Fibroblast of skin of right biceps (primary cell): Measurements from ENCODE around the gene CPNE1.
"Not testable (repeated sequence)": the region's sequence is repeated elsewhere in the genome, so short reads cannot be mapped to it uniquely, and the experiment has no call there.

Source experiments
- DNase-seq: peaks from one replicate; pipeline ENCODE4 v3.0.0-alpha.2; 2013

The CPNE1 gene

DNA sequence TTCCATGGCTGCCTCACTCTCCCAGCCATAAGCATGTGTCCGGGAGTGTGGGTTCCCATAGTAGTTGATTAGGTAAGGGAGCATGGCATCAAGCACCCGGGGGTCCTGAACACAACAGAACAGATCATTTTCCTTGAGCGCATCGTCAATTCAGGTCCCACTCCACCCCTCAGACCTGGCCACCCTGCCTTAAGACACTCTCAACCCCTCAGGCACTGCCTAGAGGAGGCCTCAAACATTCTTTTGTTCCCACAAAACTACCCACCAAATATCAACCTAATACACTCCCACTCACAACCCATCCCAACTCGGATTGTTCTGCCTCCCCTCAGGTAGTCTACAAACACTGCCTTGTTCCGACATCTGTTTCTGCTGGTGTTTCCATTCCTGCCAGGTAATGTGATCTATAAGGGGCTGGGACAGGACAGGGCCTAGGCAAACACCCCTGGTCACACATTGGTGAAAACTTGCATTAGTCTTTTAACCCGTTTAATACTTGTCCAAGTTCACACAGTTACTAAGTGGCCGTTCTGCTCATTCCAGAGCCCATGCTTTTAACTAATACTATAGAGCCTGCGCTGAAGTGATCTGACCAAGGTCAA is 33.1 kb upstream of the CPNE1 start:
- DNase-seq = no peak

DNA sequence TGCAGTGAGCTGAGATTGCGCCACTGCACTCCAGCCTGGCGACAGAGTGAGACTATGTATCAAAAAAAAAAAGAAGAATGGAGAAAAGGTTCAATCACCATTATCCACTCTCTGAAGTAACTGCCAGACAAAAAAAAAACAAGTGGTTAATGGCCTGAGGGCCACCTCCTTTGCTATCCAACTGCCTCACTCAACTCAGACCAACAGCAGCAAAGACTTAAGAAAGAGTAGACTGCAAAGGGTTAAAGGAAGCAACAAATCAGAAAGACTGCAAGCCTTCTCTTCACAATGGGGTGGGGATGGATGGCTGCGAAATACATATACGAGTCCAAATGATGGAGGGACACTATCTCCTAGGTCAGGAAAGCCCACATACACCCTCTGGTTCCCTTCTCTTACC is 31.3 kb upstream of the CPNE1 start:
- DNase-seq = no peak

DNA sequence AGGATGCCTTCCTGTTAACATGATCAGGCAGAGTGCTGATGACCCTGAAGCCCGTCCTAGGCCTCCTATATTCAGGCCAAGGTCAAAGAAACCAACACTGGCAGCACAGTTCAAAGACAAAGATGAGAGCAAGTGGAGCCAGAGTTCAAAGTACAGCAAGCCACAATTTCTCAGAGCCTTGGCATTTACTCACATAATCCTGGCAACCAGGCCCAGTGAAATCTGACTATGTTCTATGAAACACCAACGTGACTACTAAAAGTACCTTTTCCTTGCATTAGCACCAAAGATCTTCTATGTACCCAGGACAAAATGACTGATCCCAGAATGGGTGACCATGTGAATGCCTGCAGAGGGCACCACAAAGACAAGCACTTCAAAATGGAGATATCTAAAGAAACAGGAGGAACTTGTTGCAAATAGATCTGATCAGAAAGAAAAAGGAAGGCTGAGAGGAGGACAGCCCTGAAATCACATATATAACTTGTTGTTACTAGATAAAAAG is 30.6 kb upstream of the CPNE1 start:
- DNase-seq = no peak

DNA sequence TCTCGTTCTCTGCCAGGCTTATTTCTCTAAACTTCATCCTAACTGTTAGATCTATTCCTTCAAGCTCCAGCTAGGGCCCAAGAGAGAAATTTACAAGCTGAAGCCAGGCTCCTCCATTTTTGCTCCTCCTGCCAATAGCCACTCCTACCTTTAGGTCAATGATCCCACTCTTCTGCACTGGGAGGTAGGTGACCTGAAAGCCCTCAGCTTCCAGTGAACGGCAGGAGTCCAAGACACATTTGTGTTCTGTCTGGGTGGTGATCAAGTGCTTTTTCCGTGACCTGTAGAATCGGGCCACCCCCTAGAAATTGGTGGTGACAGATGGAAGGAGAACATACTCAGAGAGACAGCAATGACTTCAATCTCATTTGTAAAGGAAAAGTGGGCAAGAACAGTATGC is 25.6 kb upstream of the CPNE1 start:
- DNase-seq = no peak

DNA sequence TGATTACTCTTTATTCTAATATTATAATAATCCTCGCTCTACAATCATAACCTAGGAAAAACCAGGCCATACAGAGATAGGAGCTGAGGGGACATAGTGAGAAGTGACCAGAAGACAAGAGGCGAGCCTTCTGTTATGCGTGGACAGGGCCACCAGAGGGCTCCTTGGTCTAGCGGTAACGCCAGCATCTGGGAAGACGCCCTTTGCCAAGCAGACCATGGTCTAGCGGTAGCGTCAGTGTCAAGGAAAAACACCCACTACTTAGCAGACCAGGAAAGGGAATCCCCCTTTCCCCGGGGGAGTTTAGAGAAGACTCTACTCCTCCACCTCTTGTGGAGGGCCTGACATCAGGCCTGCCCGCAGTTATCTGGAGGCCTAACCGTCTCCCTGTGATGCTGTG is 22.2 kb upstream of the CPNE1 start:
- DNase-seq = not testable (repeated sequence)

DNA sequence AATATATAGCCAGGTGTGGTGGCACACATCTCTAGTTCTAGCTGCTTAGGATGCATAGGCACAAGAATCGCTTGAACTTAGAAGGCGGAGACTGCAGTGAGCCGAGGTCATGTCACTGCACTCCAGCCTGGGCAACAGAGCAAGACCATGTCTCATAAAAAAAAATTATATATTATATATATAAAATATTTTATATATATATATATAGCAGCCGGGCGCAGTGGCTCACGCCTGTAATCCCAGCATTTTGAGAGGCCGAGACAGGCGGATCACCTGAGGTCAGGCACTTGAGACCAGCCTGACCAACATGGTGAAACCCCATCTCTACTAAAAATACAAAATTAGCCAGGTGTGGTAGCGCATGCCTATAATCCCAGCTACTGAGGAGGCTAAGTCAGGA is 20.7 kb upstream of the CPNE1 start:
- DNase-seq = not testable (repeated sequence)

DNA sequence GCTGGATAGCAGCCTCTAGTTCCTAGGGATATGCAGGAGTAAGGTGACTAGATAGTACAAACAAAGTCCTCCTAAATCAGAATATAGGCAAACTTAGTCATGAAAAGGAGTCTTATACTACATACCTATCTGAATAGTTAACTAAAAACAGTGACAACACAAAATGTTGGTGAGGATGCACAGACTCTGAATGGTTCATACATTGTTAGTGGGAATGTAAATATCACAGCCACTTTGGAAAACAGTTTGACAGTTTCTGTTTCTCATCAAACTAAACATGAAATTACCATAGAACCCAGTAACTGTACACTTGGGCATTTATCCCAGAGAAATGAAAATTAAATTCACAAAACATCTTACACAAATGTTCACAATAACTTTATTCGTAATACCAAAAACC is 17.3 kb upstream of the CPNE1 start:
- no peak for DNase-seq

DNA sequence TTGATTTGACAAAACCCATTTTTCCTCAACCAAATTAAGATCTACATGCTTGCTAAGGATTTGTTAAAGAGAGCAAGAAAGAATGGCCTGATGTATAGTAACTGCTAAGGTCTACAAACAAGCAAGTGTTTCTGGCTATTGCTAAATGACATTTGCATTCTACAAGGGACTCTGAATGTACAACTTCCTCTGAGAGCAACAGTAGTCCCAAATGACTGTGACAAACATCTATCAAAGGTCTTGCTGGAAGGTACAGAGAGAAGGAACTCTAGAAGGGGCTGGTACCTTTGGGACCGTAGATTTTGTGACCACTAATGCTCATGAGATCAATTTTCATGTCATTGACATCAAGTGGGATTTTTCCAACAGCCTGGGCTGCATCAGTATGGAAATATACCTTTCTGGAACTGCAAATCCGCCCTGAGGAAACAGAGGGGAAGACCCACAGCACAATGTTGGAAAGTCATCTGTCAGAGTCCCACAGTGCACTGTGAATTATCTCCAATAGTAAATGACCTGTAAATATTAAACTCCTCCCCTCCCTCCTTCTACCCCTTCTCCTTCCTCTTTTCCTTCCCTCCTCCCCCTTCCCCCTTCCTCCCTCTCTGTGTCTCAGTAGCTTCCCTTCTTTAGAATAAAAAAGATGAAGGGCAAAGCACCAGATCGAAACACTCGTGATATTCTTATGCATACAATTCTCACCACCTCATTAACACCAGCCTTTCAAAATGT is 15.9 kb upstream of the CPNE1 start:
- no peak for DNase-seq

DNA sequence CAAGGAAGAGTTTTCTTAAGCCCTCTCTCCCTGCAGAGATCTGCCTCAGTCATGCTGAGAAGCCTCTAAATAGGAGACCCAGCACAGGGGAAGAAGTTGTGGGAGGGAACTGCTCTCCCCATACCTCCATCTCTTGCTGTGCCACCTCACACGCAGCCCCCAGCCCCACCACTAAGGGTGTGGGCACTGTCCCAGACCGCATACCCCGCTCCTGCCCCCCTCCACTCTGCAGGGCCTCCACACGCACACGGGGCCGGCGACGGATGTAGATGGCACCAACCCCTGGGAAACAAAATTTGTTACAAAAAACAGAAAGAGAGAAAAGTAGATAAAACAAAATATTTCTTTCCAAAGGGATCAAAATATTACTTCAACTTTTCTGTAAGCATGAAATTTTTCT is 10.2 kb upstream of the CPNE1 start:
- DNase-seq = no peak

DNA sequence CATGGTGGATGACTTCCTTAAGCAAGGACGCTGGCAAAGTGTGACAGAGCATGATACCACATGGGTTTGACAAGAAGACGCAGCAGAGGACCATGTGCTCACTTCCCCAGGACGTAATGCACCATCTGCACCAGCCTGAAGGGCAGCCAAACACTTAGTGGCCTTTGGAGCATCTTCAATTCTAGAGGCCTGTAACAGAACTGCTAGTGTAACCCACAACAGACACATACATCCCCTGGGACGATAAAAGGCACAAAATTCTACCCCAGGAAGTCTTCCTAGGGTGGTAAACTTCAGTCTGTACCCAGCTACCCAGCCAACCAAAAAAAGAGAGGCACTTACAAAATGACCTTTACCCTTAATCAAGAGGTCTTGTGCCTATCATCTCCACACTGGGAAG is 9.2 kb upstream of the CPNE1 start:
- DNase-seq = no peak

DNA sequence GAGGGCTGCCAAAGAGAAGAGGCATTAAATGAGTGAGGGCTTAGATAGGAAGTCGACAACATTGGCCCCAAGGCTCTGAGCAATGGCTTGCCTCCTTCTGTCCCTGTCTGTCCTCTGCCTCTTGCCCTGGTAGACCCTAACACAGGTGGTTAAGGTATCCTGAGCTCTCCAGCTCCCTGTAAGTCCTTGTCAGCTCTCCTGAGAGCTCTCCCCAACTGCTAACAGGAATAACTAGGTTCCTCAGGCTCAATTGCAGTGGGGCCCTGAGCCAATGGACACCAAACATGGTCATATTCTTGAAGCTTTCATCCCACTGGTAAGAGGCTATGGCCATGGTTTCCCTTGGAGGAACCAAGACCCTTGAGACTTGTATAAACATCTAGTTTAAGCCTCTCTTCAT is 5.0 kb upstream of the CPNE1 start:
- no peak for DNase-seq

DNA sequence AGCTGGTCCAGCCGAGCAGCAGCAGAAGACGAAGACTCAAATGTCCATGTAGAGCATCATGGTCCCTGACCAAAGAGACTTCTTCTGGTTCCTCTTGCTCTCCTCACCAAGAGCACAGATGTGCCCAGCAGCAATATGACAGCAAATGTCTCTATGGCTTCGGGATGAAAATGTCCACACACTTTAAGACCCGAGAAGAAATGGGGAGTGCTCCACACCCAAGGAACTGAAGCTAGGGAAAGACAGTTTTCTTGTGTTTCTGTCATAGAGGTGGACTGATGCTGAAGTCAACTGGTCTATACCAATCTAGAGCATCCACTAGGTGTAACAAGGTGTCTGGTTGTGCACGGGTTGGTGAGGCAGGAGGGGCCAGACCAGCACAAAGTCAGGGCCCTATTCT is 4.5 kb upstream of the CPNE1 start:
- DNase-seq = no peak

DNA sequence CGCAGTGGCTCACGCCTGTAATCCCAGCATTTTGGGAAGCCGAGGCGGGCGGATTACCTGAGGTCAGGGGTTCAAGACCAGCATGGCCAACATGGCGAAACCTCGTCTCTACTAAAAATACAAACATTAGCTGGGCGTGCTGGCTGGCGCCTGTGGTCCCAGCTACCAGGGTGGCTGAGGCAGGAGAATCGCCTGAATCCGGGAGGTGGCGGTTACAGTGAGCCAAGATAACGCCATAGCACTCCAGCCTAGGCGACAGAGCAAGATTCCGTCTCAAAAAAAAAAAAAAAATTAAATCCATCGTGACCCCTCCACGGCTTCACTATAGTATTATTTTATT is 1.2 kb upstream of the CPNE1 start:
- DNase-seq = no peak

DNA sequence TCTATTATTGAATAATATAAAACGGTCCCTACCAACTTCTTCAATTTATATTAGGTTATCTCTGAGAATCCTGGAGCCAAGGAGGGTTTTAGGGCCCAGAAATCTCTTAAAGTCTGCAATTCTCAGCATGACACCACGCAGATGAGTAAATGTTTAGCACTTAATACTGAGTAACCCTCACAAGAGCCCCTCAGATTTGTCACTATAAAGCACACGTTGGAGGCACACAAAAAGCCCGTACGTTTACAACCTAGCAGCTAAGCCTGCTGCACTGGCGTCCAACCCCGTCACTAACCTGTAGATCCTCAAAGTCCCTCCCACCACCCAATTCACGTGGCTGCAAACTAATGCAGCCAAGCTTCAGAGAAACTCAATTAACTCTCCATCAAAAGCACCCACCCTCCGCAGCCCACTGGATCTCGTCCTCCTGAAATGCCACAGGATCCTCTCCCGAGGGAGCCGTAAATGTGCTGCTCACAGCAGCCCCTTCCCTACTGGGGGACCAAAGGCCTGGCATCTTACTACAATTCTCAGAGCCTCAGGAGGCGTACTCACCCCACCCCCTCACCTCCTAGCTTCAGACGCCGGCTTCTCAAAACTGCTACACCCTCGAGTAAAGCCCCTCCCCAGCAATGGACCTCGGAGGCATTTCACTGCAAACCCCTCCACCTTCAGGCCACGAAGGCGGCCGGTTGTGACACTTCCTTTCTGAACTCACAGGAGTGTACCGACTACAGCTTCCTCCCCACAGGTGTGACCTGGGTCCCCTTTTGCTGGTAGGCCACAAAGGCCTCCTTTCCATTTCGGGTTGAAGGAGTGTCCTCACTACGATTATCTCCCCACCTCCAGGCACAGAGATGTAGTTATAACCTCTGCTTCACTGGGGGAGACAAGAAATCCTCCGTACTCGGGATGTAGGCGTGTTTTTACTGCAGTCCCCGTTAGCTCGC is 909 bp downstream of the CPNE1 start:
- DNase-seq = peak; percentile 40

DNA sequence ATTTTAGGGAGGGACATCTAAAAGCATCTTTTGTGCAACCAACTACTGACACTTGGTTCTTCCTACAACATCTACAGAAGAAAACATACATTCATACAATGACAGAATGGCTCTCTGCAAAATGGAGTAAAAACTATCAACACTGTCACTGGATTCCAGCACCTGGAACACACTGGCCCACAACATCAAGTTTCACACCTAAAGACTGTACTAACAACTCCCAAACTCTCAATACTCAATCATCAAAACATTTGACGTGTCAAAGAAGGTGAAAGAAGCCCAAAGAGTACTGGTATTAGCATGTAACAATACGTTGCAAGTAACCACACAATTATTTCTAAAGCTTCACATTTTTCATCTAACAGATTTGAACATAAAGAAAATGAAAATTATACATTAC is 2.1 kb downstream of the CPNE1 start:
- no peak for DNase-seq

DNA sequence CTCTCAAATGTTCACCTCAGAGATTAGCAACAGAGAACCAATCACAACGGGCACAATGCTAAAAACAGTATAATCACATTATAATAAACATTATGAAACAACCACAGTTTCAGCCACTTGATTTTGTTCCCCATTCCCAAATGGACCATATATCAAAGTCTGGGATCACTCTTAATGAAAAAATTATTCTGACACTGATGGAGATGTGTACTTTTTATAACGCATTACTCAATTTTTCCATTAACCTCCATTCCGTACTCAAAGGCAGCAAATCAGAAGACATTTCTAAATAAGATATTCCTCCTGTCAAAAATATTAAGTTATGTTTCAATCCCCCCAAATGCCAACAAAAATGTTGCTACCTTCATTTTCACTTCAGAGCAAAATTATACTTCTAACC is 2.8 kb downstream of the CPNE1 start:
- no peak for DNase-seq

DNA sequence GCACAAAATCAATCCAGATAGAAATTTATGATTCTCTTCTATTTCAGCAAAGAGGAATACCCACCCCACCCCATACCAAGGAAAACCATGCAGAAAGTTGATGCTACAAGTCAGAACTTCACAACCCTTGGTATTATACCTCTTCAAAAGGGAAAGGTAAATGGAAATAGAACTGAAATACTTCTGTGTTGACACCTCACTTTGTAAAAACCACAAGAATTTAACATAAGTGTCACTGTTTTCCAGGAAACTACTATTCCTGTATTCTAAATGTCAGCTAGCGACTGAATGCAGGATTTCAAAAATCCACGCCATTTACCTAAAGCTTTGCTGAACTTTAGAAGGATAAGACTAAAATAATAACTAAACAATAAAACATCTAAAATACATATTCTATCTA is 3.6 kb downstream of the CPNE1 start:
- DNase-seq = peak; percentile 21

DNA sequence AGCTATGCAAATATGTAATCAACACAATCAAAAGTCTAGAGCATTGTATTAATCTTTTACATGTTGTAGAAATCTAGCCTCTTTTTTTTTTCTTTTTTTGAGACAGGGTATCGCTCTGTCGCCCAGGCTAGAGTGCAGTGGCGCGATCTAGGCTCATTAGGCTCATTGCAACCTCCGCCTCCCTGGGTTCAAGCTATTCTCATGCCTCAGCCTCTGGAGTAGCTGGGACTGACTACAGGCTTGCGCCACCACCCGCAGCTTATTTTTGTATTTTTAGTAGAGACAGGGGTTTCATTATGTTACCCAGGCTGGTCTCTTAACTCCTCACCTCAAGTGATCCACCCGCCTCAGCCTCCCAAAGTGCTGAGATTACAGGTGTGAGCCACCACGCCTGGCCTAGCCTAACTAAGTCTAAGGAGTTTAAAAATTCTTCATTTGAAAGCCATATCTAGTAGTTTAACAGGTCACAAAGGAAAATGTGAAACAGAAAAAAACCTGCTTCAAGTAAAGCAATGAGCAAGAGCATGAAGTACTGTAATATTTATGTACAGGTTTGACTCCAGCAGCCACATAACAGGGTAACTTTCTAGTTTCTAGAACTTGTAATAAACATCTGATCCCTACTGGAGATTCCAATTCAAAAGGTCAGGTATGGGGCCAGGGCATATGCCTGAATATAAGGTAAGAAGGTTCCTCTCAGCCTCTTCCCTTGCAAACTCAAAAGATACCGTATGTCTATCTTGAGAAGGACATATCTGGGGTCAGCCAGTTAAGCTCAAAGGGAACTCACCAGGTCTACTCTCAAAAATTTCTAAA is 4.4 kb downstream of the CPNE1 start:
- no peak for DNase-seq

DNA sequence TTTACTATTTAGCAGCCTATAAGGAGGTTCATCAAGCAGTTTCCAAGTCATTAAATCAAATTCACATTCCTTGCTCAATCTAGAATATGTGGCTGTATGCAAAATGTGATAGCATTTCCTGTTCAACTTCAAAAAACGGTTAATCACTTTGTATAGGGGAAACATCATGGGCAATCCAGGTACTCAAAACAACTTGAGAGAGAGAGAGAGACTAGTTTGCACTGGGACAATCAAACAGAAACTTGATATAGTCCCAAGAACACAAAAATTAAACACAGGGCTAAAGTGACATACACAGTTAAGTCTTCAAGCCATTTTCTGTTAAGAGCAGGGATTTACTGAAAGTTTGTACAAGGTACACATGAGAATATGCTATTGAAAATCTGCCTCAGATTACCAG is 7.4 kb downstream of the CPNE1 start:
- no peak for DNase-seq

DNA sequence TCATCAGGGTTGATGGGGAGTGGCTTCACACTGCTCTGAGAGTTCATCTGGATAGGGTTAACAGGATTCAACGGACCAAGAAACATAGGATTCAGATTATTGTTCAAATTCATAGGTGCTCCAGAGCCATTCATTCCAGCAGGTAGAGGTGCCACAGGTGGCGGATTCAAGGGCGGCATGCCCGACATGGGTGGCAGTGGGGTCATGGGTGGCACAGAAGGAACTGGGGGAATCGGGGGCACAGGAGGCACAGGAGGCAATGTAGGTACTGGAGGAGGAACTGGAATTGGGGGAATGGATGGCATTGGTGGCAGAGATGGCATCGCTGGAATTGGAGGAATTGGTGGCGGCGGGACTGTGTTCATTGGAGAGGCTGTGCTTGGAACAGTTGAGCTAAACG is 10.3 kb downstream of the CPNE1 start:
- no peak for DNase-seq

DNA sequence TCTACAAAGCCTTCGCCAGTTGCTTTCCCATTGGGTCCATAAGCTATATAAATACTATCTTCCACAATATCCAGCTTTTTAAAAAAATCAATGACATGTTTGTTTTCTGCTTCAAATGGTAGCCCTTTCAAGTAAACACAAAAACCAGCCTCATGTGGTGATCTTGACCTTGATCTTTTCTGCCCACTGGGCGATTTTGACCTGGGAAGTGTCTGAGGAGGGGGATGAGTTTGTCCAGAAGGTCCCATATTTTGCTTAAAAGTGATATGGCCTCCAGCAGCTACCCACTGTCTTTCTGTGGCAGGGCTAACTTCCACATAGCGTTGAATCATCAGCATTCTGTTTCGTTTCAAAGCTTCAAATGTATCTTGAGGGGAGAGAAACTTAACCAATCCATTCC is 10.8 kb downstream of the CPNE1 start:
- no peak for DNase-seq

DNA sequence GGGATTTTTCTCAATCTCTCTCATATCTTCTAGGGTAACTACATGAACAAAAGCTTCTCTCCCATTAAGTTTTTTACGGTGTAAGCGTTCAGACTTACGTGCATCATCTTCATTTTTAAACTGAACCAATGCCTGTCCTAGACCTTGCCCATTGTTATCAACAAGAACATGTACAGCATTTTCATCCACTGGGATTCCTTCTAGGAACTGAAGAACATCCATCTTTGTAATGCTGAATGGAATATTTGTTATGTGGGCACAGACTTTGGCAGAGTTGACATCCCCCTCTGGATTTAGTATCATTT is 11.3 kb downstream of the CPNE1 start:
- DNase-seq = no peak
